Natural killer cell (primary cell): ENCODE measurements around the gene TGIF2. TPM values are rescaled to one million over a fixed set of nuclear protein-coding genes. Genes with fewer than 3 reads are reported as not detected.

Experiments
- ATAC-seq, 3 donors: fragments of 150-1000 bp in 2 of 3; fragments of 200-7000 bp in 1 of 3; cut with Tn5 transposase; 1 replicate in 1 of 3; 2 replicates in 2 of 3; pipeline ENCODE4 v1.10.0; 2021; ENCODE audit warnings: mild to moderate bottlenecking in 2 of 3, moderate library complexity in 2 of 3
- DNase-seq, 2 donors: peaks; one replicate each; pipeline versions ENCODE4 v3.0.0 to v3.0.0-alpha.2; 2013 to 2021; ENCODE audit warnings: mixed read lengths in 1 of 2
- H3K27ac ChIP-seq: one replicate; pipeline ENCODE4 v1.5.1; 2013; ENCODE audit warnings: mild to moderate bottlenecking, low read length
- H3K27me3 ChIP-seq: one replicate; pipeline ENCODE4 v1.6.1; 2013; ENCODE audit warnings: low read length; ENCODE audit not compliant: control insufficient read depth, insufficient read depth
- H3K36me3 ChIP-seq: one replicate; pipeline ENCODE4 v1.6.1; 2013; ENCODE audit warnings: low read length; ENCODE audit not compliant: control insufficient read depth, insufficient read depth
- H3K4me1 ChIP-seq: one replicate; pipeline ENCODE4 v1.6.1; 2013; ENCODE audit warnings: low read length; ENCODE audit not compliant: control insufficient read depth, insufficient read depth
- H3K4me3 ChIP-seq: one replicate; pipeline ENCODE4 v1.5.1; 2013; ENCODE audit warnings: low read length
- H3K9me3 ChIP-seq: one replicate; pipeline ENCODE4 v1.6.1; 2013; ENCODE audit warnings: low read length; ENCODE audit not compliant: control insufficient read depth, insufficient read depth
- H3K27ac Mint-ChIP-seq, 2 donors: one replicate each; pipeline ENCODE4 v1.8.0; 2022; ENCODE audit warnings: mild to moderate bottlenecking in 2 of 2, mixed read lengths in 2 of 2, moderate library complexity in 1 of 2
- H3K27me3 Mint-ChIP-seq, 2 donors: one replicate each; pipeline ENCODE4 v1.8.0; 2022; ENCODE audit warnings: low read depth in 2 of 2, mixed read lengths in 2 of 2
- H3K36me3 Mint-ChIP-seq: one replicate; pipeline ENCODE4 v1.8.0; 2022; ENCODE audit warnings: mixed read lengths
- H3K4me1 Mint-ChIP-seq, 2 donors: one replicate each; pipeline ENCODE4 v1.8.0; 2022; ENCODE audit warnings: mixed read lengths in 2 of 2
- H3K4me3 Mint-ChIP-seq: one replicate; pipeline ENCODE4 v1.8.0; 2022; ENCODE audit warnings: mild to moderate bottlenecking, moderate library complexity, mixed read lengths
- H3K9me3 Mint-ChIP-seq, 2 donors: one replicate each; pipeline ENCODE4 v1.8.0; 2022; ENCODE audit warnings: mixed read lengths in 2 of 2
- CTCF ChIP-seq: fragments of 200-600 bp; IDR thresholded peaks from one replicate; pipeline ENCODE4 v1.8.0; 2022; ENCODE audit warnings: antibody characterized with exemption
- WGBS: methylation state at CpG from one replicate; pipeline ENCODE4 v1.1.7; 2013; ENCODE audit warnings: missing lambda C conversion rate; ENCODE audit not compliant: insufficient coverage; 5-methylcytosine and 5-hydroxymethylcytosine counted together
- intact Hi-C: fragments of 100-400 bp; cut with micrococcal nuclease; formaldehyde crosslinking; loops from one replicate; pipeline ENCODE4 v1.14.2; 2022
- total RNA-seq, 4 donors: library from RNA; stranded (reverse); fragments of 120-200 nt in 1 of 4; gene quantifications; one replicate each; pipeline versions ENCODE4 v1.2.3 to v1.2.4, GENCODE V29; 2013 to 2022

The TGIF2 gene
- total RNA-seq, 3 donors from 2014 or later (not counting 1 experiment from before 2014, with no cell fraction given): 19.9 to 28.5 (median 25.9) TPM

GRCh38 chr20:36582821-36583220, 9.4 kb downstream of the TGIF2 start:
- ATAC-seq: no peak
- Mint-ChIP-seq H3K36me3 (no peaks in the 10 kb centered on the region), H3K9me3 (no peaks in the 10 kb centered on the region), H3K4me3 (no peak overlapping the region), H3K27ac (peak overlapping the region; percentile 44 to 54), H3K27me3 (no peaks in the 10 kb centered on the region), H3K4me1 (peaks cover 0 to 5% of the 10 kb centered on the region in 2 donors)
- no peak for TF ChIP-seq CTCF
- no peaks in the 10 kb centered on the region for H3K27me3 ChIP-seq
- intact Hi-C loops: no loop called here
- no peaks in the 10 kb centered on the region for H3K4me1 ChIP-seq
- H3K9me3 ChIP-seq: no peaks in the 10 kb centered on the region
- no peak overlapping the region for H3K27ac ChIP-seq
- no peak overlapping the region for H3K4me3 ChIP-seq
- DNase-seq: no peak
- 92% methylated on average over 4 of the region's 4 CpGs for WGBS
- H3K36me3 ChIP-seq: peaks cover 36% of the 10 kb centered on the region

GRCh38 chr20:36584018-36584481, 10.7 kb downstream of the TGIF2 start:
- intact Hi-C loops: no loop called here

GRCh38 chr20:36585410-36586125, 12.2 kb downstream of the TGIF2 start:
- no peaks in the 10 kb centered on the region for H3K9me3 ChIP-seq
- Mint-ChIP-seq H3K27ac (no peak overlapping the region), H3K27me3 (no peaks in the 10 kb centered on the region), H3K4me3 (no peak overlapping the region), H3K36me3 (no peaks in the 10 kb centered on the region), H3K4me1 (peaks cover 0 to 12% of the 10 kb centered on the region in 2 donors), H3K9me3 (no peaks in the 10 kb centered on the region)
- no peak for ATAC-seq
- H3K27ac ChIP-seq: no peak overlapping the region
- no peak overlapping the region for H3K4me3 ChIP-seq
- H3K36me3 ChIP-seq: peaks cover 17% of the 10 kb centered on the region
- no peaks in the 10 kb centered on the region for H3K4me1 ChIP-seq
- 95% methylated on average over 7 of the region's 8 CpGs for WGBS
- TF ChIP-seq CTCF: no peak
- no peak for DNase-seq
- H3K27me3 ChIP-seq: no peaks in the 10 kb centered on the region
- intact Hi-C loops: no loop called here

More at GRCh38 chr20:36584018-36584481, 10.7 kb downstream of the TGIF2 start:
- Histone ChIP-seq H3K9me3 (no peaks in the 10 kb centered on the region), H3K36me3 (peaks cover 28% of the 10 kb centered on the region), H3K4me1 (no peaks in the 10 kb centered on the region), H3K27ac (no peak overlapping the region), H3K27me3 (no peaks in the 10 kb centered on the region), H3K4me3 (no peak overlapping the region)
- ATAC-seq (no peak), DNase-seq (no peak)
- Mint-ChIP-seq H3K4me1 (peaks cover 0 to 11% of the 10 kb centered on the region in 2 donors), H3K27ac (peak overlapping the region in 1 of 2 donors; percentile 26), H3K9me3 (no peaks in the 10 kb centered on the region), H3K4me3 (no peak overlapping the region), H3K27me3 (no peaks in the 10 kb centered on the region), H3K36me3 (no peaks in the 10 kb centered on the region)
- WGBS: 97% methylated on average over 2 of the region's 2 CpGs
- TF ChIP-seq CTCF: no peak
